ENCODE data around the gene CCNY.

- TF ChIP-seq CTCF (conservative IDR thresholded peaks at IDR 0.05 in 1 of 2, IDR thresholded peaks at IDR 0.05 in 1 of 2; ENCODE audit: extremely low read depth in 1 of 2, insufficient read depth in 1 of 2, low read depth in 1 of 2, low read length in 2 of 2) (no peak), EZH2 (IDR thresholded peaks at IDR 0.05; ENCODE audit: borderline replicate concordance, low read length) (no peak)
Observed at GRCh38 chr10:35400595-35401268, 64.4 kb downstream of the CCNY start.

Data from mammary epithelial cell (primary cell).